GM23248 (cell line): ENCODE results near the gene PTPRE.

Source experiments
- EZH2 ChIP-seq: fragments of 200-600 bp; sonication (generic); IDR thresholded peaks from 2 replicates; pipeline ENCODE4 v1.6.1; 2018; ENCODE audit warnings: antibody characterized with exemption, mild to moderate bottlenecking; ENCODE audit not compliant: insufficient read depth, poor library complexity, severe bottlenecking
- EZH2phosphoT487 ChIP-seq: fragments of 200-600 bp; sonication (generic); IDR thresholded peaks from 2 replicates; pipeline ENCODE4 v1.6.1; 2018; ENCODE audit warnings: antibody characterized with exemption, moderate library complexity, mild to moderate bottlenecking, low read depth; ENCODE audit not compliant: insufficient read depth

DNA sequence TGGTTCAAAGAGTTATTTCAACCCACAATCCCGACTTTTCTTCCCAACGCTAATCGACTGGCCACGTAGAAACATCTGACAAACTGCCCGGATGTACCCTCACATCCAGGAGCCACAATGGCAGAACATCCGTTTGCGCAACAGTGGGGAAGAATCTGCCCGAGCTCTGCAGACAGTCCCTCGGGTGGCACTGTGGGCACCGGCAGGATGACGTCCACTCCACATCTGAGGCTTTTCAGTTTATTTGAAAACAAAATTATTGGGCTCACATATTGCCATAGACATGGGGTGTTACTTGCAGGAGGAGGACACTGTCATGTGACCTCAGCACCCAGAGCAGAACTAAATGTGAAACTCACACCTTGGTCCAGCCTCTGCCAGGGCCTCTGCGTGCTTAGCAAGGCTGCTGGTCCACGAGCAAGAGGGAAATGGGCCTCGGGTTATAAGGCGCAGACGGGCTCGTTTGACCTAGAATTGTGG, 135.3 kb downstream of the PTPRE start:
- TF ChIP-seq EZH2 (no peak), EZH2phosphoT487 (no peak)
